Non-pigmented ciliary epithelial cell (primary cell): ENCODE results near the gene HJV.

Experiments used
- DNase-seq: peaks from one replicate; pipeline ENCODE4 v3.0.0-alpha.2; 2010; ENCODE audit warnings: low read depth

The HJV gene

GRCh38 chr1:146021050-146021445 is 487 bp downstream of the HJV start:
- no peak for DNase-seq

DNA sequence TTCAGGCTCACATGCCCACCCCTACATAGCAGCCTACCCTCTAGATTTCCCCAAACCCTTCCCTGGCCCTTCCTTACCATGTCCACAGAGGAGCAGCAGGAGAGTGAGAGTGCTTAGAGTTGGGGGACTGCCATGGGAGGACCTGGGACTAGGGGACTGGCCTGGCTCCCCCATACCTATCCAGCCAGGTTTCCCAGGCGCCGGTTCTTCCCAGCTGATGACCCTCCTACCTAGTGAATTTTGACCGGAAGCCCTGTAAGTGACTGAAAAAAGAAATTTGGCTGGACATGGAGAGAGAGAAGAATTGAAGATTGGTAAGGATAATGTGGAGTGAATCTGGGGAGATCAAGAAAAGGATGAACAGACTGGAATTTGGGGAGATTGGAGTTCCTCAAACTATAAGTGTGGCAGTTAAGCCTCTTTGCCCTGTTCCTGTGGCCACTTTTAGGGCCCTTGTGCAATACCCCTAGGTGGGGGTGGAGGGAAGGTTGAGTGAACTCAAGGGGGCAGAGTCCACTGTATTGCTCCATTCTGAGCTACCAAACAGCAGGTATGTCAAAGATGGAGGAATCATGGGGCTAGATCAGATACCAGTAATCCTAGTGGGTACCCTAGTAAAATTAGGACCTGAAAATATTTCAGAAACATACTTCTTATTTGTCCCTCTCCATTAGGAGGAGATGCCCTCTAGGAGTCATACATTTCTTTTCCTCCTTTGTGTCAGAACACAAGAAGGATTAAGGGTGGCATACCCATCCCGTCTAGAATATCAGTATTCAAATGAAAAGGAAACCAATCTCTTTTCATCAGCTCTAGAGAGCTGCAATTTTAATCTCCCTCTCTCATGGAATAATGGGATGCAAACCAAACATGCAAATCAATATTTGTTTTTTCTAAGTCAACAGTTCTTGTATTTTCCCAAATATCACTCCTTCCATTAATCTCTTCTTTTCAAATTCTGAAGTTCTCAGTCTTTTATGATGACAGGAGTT is 1.2 kb downstream of the HJV start:
- DNase-seq = no peak

DNA sequence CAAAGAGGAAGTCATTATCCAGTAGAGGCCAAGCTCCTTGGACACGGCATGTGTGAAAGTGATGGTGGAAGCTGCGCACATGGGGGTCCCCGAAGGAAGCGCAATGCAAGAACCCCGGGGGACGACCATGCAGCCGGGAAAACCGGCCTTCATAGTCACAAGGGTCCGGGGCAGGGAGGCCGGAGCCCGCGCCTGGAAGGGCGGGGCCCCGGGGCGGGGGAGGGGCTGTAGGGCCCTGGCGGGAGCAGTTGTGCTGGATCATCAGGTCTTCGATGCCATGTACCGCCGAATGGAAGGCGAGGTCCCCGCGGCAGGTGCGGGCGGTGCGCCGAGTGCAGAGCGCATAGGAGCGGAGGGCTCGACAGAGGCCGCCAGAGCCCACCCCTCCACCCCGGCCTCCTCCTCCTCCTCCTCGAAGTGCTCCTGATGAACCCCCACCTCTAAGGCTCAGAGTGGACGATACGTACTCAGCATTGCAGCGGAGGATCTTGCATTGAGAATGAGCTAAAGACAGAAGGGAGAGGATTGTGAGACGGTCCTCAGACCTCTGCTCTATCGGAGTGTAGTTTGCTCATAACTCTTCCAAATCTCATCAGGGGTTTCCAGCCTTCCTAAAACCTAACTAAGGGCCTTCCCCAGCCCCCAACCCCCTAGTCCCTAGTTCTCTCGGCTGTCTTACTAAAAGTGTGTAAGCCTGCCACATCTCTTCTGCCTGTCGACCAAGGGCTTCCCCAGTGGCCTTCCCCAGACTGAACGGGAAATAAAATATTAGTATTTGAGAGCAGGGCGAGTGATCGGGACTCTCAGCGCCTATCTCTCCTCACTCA is 2.1 kb downstream of the HJV start:
- DNase-seq = no peak

- DNase-seq = no peak
These were observed 4.6 kb downstream of the HJV start for GRCh38 chr1:146016891-146017290.

DNA sequence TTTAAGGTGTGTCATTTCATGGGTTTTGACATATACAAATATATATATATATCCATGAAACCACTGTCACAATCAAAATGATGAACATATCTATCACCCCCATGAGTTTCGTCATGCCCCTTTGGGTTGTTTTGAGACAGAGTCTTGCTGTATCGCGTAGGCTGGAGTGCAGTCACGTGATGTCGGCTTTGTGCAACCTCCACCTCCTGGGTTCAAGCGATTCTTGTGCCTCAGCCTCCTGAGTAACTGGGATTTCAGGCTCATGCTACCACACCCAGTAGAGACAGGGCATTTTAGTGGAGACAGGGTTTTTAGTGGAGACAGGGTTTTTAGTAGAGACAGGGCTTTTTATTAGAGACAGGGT is 8.0 kb downstream of the HJV start:
- DNase-seq = no peak

DNA sequence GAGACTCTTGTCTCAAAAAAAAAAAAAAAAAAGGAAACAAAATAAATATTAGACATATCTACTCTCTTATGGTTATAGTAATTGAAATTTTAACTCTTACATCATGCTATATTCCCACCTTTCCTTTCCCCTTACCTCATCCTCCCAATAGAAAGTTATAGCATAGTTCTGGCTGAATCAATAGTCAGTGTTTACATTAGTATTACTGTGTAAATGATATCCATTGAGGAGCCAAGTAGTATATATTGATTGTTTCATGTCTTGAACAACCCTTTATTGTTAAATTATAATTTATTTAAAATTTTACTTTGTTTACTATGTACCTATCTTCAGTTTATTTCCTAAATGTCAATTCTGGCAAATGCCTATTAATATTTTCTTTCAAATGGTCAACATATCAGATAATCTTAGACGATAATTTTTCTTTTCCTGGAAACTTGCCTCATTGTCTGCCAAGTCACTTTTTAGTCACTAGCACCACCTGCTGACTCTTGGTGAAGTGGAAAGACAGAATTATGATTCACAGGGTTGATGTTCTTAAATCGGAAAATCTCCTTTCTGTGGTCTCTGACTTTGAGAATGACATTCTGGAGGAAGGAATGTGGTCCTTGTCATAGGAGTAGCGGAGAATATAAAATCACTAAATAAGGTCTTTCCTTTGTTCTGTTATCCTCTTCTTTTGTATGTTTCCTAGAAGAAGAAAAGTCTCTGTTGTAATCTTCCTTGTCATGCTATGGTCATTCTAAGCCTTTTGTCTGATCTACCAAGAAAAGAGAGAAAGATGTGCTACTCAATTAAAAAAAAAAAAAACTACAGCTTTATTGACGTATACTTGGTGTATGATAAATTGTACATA is 8.6 kb downstream of the HJV start:
- DNase-seq = peak; percentile 76

- DNase-seq = no peak
These were observed 11.3 kb downstream of the HJV start for GRCh38 chr1:146010126-146010738.

DNA sequence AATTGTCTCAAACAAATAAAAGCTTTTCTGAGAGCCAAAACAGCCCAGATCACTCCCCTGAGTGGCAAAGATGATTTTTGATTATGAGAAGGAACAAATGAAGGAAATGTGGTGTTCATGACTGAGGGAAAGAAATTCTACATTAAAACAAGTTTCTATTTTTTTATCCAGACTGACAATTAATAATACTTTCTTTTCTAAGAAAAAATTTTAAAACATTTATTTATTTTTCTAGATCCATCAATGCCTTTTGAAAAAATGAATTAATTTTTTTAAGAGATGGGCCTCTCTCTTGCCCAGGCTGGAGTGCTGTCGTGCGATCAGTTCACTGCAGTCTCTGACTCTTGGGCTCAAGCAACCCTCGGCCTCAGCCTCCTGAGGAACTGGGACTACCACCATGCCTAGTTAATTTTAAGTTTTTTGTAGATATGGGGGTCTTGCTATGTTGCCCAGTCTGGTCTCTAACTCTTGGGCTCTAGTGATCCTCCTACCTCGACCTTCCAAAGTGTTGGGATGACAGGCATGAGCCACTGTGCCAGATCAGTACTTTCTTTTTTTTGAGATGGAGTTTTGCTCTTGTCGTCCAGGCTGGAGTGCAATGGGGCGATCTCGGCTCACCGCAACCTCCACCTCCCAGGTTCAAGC is 13.9 kb downstream of the HJV start:
- no peak for DNase-seq

DNA sequence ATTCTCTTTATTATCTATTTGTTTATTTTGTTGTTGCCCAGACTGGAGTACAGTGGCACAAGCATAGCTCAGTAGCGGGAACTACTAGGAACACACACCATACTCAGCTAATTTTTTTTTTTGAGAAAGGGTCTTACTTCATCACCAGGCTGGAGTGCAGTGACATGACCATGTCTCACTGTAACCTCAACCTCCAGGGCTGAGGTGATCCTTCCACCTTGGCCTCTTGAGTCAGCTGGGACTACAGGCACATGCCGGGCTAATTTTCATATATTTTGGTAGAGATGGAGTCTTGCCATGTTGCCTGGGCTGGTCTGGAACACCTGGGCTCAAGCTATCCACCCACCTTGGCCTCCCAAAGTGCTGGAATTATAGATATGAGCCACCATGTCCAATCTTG is 19.8 kb downstream of the HJV start:
- no peak for DNase-seq

DNA sequence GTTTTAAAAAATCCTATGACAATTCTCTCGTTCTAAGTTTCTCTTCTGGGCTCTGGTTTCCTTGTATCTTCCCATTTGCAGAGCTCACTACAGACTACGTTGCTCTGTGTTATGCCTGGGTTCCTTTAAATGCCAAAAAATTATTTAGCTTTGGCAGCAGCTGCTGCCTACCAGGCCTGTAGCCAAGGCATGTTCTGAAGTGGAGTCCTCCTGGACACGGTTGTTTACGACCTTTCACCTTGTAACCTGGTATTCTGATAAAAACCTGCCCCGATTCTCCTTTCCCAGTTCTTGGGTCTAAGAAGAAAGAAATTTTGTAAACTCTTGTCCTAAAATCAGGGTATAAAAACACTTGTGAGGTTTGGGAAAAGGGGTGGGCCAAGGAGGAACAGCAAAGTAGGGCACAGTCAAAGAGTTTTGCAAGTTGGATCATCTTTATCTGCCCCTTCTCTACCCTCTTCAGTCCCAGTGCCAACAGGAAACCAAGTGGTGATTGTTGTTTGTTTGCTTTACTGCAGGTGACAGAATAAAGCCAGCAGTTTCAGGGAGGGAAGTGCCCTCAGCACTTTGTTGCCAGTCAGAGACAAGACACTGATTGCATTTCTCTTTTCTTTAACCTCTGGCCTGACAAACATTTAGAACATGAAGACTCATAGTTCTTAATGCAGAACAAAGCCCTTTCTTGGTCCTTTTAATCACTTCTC is 22.1 kb downstream of the HJV start:
- DNase-seq = no peak

GRCh38 chr1:145997718-145998023 is 23.9 kb downstream of the HJV start:
- no peak for DNase-seq

DNA sequence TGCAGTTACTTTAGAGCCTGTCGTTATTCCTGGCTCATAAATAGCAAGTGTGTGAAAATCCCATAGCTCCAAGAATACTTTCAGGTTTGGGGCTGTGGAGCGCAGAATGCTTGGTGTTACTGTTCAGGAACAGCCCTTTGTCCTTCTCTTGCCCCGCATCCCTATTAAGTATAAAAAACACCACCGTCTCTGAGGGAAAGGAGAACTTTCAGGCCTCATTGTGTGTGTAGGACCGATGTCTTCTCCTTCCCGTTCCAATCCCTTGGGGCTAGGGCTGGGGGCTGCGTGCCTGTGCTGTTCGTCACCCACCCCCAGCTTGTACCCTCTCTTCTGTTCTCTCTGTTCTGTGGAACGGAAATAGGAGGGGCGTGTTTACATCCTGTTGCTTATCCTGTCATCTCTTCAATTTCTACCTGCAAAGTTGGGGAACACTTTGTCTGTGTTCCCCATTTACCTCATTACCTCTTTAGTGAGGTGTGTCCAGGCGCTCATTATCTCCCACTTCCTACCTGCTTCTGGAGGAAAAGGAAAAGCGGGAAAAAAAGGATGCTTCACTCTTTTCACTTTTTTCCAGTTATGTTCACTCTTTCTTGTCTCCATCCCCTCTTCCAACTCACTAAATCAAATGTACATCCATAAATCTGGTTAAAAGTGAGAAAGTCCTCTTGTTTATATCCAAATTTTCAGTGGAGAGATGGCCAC is 24.4 kb downstream of the HJV start:
- DNase-seq = no peak

- DNase-seq = peak; percentile 91
These were observed 25.0 kb downstream of the HJV start, which contains the start of gene TXNIP for GRCh38 chr1:145996433-145997015. TXNIP (minus strand) TSS chr1:145996579; CDS start chr1:145996266, 313 bp downstream.

- no peak for DNase-seq
These were observed 25.5 kb downstream of the HJV start for GRCh38 chr1:145995964-145996432.

- no peak for DNase-seq
These were observed 26.2 kb downstream of the HJV start for GRCh38 chr1:145995148-145995881.

DNA sequence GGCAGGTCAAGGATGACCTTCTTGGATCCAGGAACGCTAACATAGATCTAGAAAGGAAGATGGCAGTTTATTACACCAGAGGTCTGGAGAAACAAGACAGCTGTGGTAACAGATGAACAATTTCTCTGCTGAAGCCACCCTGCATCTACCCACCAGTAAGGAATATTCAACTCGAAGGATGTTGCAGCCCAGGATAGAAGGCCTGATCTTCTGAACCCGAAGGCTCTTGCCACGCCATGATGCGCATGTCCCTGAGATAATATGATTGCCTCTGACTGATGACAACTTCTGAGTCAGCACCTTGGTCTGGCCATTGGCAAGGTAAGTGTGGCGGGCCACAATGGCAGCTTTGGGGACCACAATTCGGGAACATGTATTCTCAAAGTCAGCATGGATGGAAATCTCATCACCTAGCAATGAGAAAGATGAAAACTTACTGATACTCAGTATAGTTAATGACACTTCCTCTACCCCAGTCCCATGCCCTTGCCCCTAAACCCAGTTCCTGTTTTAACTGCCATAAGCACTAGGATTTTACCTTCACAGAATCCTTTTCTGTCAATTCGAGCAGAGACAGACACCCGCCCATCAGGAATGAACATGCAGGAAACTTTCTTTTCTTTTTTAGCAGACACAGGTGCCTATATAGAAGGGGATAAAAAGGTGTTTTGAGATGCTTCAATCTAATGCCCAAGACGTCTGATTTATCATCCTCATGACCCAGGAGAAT is 27.0 kb downstream of the HJV start:
- no peak for DNase-seq

DNA sequence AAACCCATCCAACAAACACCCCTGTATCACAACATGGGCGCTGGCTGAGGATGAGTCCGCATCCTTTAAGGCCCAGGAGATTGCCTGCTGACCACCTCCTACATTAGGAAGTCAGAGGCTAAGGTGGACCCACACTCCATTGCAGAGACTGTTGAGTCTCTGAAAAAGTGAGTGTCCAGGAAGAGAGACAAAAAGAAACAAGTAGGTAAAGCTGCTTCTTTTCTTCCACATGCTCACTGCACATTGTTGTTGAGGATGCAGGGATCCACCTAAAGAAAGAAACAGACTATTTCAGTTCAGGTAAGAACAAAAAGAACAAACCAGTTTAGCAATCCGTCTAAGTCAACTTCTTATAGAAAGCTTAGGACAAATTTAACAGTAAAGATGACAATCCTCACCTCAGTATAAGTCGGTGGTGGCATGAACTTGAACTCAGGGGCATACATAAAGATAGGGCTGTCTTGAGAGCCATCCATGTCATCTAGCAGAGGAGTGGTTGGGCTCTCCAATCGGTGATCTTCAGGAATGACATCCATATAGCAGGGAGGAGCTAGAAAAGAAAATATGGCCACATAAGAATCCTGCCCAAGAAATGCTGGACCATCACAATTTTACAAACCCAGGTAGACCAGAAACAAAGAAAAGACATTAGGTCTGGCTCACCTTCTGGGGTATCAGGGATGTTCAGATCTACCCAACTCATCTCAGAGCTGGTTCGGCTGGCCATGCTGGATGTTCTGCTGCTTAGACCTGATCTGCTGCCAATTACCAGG is 27.7 kb downstream of the HJV start:
- no peak for DNase-seq
